ENCODE results near the gene SPINK8.
A peak's percentile ranks its signal among the peaks of the same experiment; 100 is the strongest.
"Not testable (repeated sequence)": the region's sequence is repeated elsewhere in the genome, so short reads cannot be mapped to it uniquely, and the experiment has no call there.

SPINK8 gene

DNA sequence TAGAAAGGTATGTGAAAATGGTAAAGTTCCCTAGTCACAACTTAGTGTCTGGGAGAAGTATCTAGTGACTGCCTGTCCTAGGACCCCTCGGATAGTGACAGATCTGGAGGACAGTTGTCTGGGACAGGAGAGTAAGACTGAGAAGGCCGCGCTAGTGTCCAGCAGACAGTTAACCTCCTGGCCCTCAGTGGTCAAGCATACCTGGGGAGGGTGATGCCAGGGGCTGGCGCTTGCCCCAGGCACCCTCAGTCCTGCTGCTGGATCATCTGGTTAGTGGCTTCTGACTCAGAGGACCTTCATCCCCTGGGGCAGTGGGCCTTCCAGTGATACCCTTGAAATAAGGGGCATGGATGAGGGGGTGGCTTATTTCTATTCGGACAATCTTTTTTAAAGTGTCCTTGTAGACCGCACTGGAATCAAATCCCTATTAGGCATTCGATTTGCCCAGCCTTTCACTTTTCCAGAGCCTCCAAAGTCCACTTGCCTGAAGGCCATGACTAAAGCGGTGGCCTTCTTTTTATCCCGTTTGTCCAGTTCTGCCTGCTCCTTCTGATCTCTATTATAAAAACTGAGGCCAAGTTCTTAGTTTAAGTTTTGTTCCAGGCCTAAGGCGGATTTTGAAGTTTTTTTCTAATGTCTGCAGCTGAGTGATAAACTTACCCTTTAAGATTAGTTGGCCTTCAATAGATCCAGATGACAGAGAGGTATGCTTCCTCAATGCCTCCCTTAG, 1.6 kb downstream of the SPINK8 start:
- DNase-seq (ENCODE audit: low read depth in 4 of 4, low spot score in 1 of 4), result not testable (repeated sequence)

DNA sequence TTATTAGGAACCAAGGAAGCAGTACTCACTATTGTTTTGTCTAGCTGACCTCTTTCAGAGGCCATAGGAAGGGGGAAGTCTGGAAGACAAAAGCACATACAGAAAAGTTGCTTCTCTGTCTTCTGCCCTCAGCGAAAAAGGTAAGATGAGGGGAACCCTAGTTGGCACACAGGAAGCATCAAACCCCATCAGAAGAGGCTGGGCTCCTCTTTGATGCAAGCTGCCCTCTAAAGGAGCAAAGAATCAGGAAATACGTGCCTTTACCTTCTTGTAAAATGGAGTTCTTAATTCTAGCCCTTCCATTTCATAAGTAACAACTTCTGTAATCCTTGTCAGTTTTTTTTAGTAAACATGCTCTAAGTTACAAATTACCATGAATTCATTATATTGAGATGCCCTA, 12.5 kb downstream of the SPINK8 start:
- no peak for DNase-seq (ENCODE audit: low read depth in 4 of 4, low spot score in 1 of 4)

DNA sequence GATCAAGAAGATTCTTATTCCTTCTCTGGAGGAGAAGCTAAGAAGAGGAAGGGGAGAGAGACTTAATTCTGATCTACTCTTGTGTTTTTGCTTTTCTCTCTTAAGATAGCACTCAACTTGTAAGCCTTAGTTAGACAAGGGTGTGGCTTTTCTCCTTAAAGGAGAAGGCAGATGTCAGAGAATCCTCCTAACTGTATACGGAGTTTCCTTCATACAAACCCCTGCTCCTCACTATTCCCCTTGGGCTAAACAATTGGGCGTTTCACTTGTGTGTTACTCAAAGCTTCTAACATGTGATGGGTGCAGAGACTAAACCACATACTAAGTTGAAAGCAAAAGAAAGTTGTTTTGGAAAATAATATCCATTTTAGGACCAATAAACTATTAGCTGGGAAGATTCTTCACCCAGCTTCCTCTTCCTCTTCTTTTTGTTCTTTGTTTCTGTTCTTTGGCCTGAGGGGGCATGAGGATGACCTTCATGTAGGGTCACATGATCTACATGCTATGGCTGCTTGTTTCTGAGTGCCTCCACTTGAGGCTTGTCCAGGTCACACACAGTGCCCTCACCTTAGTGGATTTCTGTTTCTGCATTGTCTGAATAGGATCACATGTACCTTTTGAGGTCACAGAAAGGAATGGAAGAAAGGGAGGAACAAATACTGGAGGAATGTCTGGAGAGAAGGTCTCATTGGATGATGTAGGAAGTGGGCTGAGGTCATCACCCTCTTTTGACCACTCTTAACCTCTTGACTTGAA, 14.6 kb downstream of the SPINK8 start:
- DNase-seq (ENCODE audit: low read depth in 4 of 4, low spot score in 1 of 4), result no peak

DNA sequence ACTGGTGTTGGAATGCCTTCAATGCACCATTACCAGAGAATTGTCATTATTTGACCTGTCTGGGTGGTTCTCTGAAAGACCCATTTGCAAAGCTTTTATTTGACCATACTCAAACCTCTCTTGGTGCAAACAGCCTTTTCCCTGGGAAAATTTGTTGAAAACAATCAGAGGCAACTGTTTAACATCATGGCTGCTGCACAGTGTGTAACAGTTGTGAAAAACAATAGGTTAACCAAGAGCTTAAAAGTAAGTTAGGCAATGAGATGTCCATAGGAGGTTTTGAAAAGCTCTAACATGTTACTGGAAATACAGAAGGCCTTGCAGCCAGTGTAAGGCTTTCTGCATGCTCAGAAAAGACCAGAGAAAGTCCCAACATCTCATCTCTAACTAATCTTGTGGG, 18.9 kb downstream of the SPINK8 start:
- no peak for DNase-seq (ENCODE audit: low read depth in 4 of 4, low spot score in 1 of 4)

DNA sequence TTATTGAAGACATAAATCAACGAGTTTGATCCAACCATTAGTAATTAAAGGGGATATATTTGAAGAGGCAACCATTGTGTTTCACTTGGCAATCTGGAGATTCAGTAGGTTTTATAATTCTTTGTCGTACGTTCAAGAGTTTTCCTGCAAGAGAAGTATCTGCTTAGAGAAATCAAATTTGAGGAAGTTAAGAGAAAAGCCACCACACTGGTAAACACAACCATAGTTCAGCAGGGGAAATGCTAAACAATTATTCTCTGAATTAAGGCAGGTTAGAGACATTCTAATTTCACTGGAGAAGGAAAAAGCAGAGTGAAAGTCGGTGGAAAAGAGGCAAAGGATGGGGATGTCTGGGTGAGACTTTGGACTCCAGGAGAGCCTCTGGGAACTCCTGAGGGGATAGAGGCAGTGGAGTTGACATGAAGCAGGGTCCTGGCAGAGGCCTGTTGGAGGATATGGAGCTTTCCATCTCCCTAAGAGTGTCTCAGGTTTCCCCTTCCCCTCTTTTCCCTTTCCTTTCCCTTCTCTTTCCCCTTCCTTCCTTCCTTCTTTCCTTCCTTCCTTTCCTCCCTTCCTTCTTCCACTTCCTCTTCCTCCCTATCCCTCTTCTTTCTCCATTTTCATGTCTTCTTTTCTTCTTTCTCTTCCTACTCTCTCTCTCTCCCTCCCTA, 26.5 kb downstream of the SPINK8 start:
- DNase-seq (ENCODE audit: low read depth in 4 of 4, low spot score in 1 of 4), result no peak

DNA sequence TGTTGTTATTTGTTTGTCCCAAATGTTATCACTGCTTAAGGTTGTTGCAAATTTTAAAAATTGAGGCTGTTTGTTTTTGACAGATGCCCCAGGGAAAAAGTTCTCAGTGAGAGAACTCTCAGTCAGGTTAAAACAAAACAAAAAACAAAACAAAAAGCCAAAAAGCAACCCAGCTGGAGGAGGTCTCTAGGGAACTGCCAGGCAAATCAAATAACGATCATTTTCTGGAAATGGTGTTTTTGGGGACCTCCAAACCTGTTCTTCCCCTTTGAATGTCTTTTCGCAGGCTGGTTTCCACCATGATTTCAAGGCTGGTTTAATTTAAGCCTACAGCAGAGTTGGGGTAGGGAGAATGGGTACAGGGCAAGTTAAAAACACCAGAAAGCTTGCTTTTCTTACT, 27.2 kb downstream of the SPINK8 start:
- DNase-seq (ENCODE audit: low read depth in 4 of 4, low spot score in 1 of 4), result no peak

DNA sequence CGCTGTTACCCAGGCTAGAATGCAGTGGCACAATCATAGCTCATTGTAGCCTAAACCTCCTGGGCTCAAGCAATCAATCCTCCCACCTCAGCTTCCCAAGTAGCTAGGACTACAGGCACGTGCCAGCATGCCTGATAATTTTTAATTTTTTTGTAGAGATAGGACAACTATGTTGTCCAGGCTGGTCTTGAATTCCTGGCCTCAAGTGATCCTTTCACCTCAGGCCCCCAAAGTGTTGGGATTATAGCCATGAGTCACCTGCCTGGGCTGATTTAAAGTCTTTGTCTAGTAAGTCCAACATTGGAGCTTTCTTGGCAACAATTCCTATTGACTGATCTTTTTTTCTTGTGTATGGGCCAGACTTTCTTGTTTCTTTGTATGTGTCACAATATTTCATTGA, 28.1 kb downstream of the SPINK8 start:
- no peak for DNase-seq (ENCODE audit: low read depth in 4 of 4, low spot score in 1 of 4)

DNA sequence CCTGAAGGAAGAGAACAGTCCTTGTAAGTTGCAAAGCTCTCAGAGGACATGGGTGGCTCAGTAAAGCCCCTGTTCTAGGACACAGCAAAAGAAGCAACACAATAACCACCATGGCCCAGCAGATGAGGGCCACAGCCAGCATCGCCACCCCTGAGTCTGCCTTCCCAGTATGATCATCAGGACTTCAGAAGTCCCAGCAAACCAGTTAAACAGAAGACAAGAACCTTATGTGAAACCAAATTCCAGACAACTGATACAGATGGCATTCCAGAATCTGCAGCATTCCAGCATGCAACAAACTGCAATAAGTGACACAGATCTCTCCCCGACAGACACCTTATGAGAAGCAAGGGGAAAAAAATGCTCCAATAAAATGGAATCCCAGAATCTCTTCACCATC, 30.4 kb downstream of the SPINK8 start:
- DNase-seq (ENCODE audit: low read depth in 4 of 4, low spot score in 1 of 4), result no peak

DNA sequence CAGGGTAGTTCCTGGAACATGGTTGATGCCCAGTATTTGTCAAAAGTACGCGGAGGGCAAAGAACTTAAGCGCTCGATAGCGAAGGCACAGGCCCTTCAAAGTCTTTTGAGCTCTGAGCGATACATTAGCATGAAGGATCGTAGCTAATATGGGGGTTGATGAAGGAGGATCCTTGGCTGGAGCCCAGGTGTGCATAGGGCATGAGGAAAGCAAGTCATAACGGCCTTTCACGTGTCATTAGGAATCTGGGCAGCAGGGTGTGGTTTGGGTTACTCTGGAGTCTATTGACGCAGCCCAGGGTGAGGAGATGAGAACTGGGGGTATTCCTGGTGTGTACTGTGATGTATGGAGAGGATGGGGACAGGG, 31.7 kb downstream of the SPINK8 start:
- no peak for DNase-seq (ENCODE audit: low read depth in 4 of 4, low spot score in 1 of 4)

DNA sequence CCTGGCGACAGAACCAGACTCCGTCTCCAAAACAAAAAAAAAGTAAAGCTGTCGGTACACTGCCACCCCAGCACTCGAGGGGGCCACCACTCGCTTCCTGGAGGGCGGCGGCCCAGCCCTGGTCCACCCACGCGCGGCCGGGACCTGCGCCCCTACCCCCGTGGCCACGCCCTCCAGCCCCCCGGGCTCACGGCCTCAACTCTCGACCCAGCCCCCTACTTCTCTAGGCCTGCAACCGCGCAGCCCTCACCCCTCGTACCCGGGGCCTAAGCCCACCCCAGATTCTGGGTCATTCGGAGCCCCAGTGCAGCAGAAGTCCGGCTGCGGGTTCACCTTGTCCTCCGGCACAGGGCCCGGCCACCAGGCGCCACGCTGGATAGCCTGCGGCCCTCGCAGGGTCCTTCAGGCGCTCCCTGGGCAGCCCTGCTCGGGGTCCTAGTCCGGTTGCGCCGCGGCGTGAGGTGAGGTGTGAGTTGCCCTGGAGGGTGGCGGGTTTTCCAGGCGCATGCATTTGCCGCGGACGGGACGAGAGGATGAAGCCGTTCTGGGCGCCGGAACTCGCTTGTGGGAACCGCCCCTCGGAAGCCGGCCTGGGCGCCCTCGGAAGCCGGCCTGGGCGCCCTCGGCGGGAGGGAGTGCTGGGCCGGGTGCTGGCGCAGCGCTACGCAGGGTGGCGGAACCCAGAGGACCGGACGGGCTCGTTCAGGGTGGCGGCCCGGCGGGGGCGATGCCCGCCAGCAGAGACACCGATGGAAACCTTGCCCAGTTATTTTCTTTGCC, 32.3 kb downstream of the SPINK8 start, which contains the start of gene NME6:
NME6 (minus strand) TSS at position 348 of the 780 bp plus-strand sequence.
- peak; percentile 86 to 94 (median 88) for DNase-seq (ENCODE audit: low read depth in 4 of 4, low spot score in 1 of 4)

DNA sequence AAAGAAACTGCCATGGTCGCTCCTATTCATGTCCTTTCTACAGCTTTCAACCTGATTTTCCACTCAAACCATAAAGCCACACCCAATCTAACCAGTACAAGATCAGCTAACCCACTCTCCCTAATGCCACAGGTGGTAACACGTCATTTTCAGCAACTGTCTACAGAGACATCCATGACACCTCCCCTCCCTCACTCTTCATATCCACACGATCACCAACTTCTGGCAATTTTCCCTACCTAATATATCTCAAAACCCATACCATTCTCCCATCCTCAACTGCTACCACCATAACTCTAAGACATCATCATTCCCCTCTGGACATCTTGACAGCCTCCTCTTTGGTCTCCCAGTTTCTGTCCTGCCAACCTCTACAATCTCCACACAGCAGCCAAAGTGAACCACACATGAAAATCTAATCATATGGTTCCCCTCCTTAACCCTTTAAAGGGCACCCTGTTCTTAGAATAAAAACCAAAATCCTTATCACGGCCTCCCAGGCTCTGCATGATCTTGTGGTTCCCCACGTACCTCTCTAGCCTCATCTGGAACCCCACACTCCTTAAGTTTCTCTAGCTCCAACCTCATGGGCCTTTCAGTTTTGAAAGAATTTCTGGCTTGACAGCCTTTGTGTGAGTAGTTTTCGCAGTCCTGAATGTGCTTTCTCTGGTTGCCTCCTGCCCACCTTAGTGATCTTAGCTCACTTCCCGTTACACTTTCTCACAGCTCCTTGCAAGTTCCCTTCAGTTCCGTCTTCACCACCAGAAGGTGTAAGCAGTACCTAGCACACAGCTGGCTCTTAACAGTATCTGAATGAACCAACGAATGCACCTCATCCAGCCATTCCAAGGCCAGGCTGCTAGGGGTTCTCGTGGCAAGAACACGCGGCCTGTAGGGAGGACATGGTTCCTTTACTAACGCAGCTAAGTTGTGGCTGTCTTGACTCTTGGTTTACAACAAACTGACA, 33.4 kb downstream of the SPINK8 start:
- DNase-seq (ENCODE audit: low read depth in 4 of 4, low spot score in 1 of 4), result peak in 2 of 4 experiments; percentile 8 to 9

DNA sequence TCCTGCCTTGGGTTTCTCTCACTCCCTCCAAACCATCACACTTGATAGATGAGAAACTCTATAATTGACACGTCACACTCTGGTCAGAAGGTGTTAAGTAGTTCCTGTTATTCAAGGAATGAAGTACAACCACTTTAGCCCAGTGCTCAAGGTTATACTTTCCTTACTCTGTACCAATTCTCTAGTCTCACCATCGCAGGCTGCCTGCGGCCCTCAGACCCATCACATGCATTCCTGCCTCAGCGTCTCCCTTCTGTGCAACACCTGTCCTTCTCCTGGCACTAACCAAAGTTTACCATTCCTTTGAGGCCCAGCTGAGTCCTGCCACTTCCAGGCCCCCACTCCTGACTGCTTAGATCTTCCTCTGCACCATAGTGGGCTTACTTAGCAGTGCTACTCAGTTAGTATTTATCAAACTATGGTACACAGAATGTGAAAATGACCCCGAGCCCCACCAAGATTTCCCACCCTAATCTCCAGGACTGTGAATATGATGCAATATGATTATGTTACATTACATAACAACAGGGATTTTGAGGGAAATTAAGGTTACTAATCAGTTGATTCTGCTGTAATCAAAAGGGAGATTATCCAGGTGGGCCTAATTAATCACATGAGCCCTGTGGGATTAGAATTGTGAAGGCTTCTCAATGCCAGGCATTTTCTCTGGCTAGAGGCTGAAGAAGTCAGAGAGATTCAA, 36.2 kb downstream of the SPINK8 start:
- DNase-seq (ENCODE audit: low read depth in 4 of 4, low spot score in 1 of 4), result no peak

DNA sequence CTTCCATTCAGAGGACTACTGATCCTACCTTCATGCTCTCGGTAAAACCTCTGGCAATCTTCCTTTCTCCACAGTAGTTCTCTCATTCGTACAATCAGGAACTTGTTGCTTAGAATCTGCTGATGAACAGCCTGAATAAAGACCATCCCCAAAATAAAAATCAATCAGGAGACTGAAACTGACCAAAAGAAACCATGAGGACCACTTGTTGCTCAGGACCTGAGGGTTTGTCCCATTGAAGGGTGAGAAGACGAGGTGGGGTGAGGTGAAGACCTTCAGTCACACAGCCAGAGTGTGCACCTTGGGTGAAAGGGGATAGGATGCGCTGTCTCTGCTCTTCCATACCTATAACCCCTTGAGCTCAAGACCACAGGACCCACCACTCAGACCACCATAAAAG, 36.8 kb downstream of the SPINK8 start:
- DNase-seq (ENCODE audit: low read depth in 4 of 4, low spot score in 1 of 4), result no peak

DNA sequence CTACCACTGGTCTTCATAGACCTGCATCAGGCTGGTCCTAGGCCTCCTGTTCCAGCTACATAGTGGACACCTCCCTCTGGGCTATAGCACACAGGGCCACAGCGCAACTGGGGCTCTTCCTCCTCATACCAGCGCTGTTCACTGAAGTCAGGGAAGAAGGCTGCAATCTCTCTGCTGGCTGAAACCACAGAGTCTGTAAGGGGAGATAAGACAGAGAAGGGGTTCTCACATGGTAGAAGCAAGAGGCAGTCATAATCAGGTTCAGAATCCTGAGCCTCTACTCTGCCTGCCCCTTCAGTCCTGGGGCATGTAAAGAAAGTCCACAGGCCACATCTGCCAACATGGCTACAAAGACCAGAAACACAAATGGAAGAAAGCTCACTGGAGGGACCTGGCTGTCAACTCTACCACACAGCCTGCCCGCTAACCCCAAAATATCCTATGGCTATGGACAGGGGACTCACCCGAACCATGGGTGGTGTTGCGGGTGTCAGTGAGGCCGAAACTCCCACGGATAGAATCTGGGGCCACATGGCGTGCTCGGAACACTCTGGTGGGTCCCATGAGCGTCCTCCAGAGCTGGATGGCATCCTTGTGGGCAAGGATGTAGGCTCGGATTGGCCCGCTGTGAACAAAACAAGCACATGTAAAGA, 38.7 kb downstream of the SPINK8 start:
- no peak for DNase-seq (ENCODE audit: low read depth in 4 of 4, low spot score in 1 of 4)

DNA sequence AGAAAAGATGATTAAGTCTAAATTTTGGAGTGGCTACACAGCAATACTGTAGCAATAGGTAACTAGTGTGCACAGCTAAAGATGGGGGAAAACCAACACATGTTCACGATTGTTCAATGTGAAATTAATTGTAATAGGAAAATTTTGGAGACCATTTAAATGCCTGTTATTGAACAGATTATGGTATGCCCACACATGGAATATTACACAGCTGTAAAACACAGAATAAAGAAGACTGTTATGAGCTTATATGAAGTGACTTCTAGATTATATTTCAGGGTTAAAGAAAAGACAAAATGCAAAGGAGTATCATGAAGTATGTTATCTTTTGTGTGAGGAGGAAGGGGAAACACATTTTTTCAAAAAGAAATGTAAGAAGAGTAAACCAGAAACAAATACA, 43.8 kb downstream of the SPINK8 start:
- DNase-seq (ENCODE audit: low read depth in 4 of 4, low spot score in 1 of 4), result no peak

DNA sequence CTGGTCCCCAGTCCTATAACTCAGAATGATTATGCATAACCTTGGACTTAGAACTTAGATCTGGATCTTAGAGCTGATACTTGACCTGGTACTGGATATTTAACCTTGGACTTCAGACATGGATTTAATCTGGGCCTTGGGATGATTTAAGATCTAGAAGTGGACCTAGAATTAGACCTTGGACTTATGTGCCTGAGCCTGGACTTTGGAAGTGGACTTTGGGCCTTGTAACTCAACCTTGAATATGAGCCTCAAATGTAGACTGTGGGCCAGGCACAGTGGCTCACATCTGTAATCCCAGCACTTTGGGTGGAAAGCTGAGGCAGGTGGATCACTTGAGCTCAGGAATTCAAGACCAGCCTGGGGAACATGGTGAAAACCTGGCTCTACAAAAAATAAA, 46.4 kb downstream of the SPINK8 start:
- no peak for DNase-seq (ENCODE audit: low read depth in 4 of 4, low spot score in 1 of 4)

DNA sequence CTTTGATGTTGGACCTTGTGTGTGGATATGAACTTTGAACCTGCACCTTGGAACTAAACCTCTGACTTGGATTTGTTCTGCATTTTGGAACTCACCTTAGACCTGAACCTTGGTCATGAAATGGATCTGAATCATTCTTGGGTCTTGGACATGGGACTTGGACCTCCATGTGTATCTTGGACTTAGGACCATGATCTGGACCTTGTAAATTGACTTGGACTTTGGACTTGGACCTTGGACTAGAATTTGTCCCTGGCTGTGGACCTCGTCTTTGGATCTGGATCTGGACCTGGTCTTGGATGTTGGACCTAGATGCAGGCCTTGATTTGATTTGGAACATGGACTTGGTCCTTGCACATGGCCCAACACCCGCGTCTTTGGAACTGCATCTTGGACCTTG, 47.2 kb downstream of the SPINK8 start:
- no peak for DNase-seq (ENCODE audit: low read depth in 4 of 4, low spot score in 1 of 4)

DNA sequence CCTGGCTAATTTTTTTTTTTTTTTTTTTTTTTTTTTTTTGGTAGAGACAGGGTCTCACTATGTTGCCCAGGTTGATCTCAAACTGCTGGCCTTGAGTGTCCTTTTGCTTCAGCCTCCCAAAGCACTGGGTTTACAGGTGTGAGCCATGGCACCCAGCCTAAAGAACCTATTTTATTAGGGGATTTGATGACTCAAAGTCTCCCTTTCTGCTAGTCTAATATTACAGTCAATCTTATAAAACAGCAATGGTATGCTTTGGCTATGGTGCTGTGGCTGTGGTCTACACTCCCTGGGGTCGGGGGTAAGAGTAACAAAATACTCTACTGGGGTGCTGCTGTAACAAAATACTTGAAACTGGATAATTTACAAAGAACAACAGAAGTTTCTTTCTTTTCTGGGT, 47.8 kb downstream of the SPINK8 start:
- DNase-seq (ENCODE audit: low read depth in 4 of 4, low spot score in 1 of 4), result no peak

DNA sequence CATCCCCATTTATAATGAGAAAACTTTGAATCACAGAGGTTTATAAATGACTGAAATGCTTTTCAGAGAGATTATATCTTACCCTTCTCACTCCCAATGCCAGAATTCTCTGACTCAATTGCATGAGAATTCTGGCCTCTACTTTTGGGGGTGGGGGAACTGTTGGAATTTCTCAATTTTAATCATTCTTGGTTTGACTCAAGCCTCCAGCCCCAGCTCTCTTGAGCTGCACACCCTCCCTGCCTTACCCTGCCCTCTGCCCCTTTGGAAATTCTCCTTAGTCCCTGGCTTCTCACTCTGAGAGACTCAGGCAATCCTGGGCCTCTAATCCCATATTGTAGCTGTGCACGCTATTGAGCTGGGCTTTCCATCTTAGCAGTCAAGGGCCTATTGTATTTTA, 48.3 kb downstream of the SPINK8 start:
- DNase-seq (ENCODE audit: low read depth in 4 of 4, low spot score in 1 of 4), result no peak
